HepG2 (cell line): ENCODE data around the gene MS4A6E. TPM values are rescaled to one million over a fixed set of nuclear protein-coding genes. Genes with fewer than 3 reads are reported as not detected.

Source experiments
- ATAC-seq: fragments of 200-7000 bp; cut with Tn5 transposase; 3 replicates; pipeline ENCODE4 v1.9.1; 2020; ENCODE audit warnings: mild to moderate bottlenecking, moderate library complexity
- BruUV-seq: library from RNA; stranded (reverse); fragments of 400-500 nt; replicated peaks from 2 replicates; lab custom pipeline; 2021; lab: Mats Ljungman, UMichigan
- CTCF ChIA-PET: fragments of 300-600 bp; formaldehyde crosslinking; extraction: SDS; loops from one replicate; lab custom pipeline; 2021; ENCODE audit warnings: low total read pairs, inconsistent platforms, low intra/inter-chr PET ratio; lab: Yijun Ruan, JAX
- POLR2A ChIA-PET: fragments of 350-600 bp; sonication (Branson Sonifier 250); formaldehyde crosslinking; loops from one replicate; lab custom pipeline; 2020; ENCODE audit warnings: antibody characterized with exemption, inconsistent platforms; lab: Yijun Ruan, JAX
- DNase-seq: peaks from one replicate; pipeline ENCODE4 v3.0.0-alpha.2; 2015; ENCODE audit warnings: low spot score
- FAIRE-seq: peaks from 3 replicates; lab custom pipeline; 2011; peaks lifted over from hg19 to GRCh38; lab: Jason Lieb, UNC
- H2AFZ ChIP-seq: one replicate; pipeline ENCODE4 v1.6.1; 2011; ENCODE audit warnings: low read length, inconsistent platforms
- H3K27ac ChIP-seq: fragments of 300-600 bp; 3 replicates; pipeline ENCODE4 v1.8.0; 2011; ENCODE audit warnings: mixed run types, mild to moderate bottlenecking, mixed read lengths, low read length, inconsistent platforms; ENCODE audit not compliant: insufficient read depth; ENCODE audit errors: extremely low read length
- H3K27me3 ChIP-seq, 2 experiments: fragments of 200-600 bp in 1 of 2; 2 replicates in 1 of 2; 3 replicates in 1 of 2; pipeline versions ENCODE4 v1.6.0 to v1.8.0; 2011; ENCODE audit warnings: low read length in 2 of 2, mild to moderate bottlenecking in 2 of 2, moderate library complexity in 2 of 2, inconsistent platforms in 1 of 2; ENCODE audit not compliant: insufficient read depth in 2 of 2, control insufficient read depth in 1 of 2
- H3K36me3 ChIP-seq, 2 experiments: fragments of 200-600 bp in 1 of 2; replicated peaks in 1 of 2; 2 replicates in 1 of 2; 3 replicates in 1 of 2; pipeline versions ENCODE4 v1.5.1 to v1.8.0; 2011; ENCODE audit warnings: low read length in 2 of 2, inconsistent platforms in 1 of 2; ENCODE audit not compliant: insufficient read depth in 2 of 2, control insufficient read depth in 1 of 2
- H3K4me1 ChIP-seq: 2 replicates; pipeline ENCODE4 v1.5.1; 2012; ENCODE audit warnings: low read length, inconsistent platforms; ENCODE audit not compliant: insufficient read depth
- H3K4me2 ChIP-seq: 2 replicates; pipeline ENCODE4 v1.6.0; 2011; ENCODE audit warnings: low read depth, low read length, inconsistent platforms
- H3K4me3 ChIP-seq, 3 experiments: fragments of 200-600 bp in 1 of 3; sonication (generic), shearing (Covaris generic) in 1 of 3; replicated peaks in 1 of 3; 2 replicates each; pipeline ENCODE4 v1.5.1; 2011 to 2016; ENCODE audit warnings: low read length in 3 of 3, inconsistent platforms in 2 of 3, low read depth in 2 of 3, mild to moderate bottlenecking in 2 of 3, control low read depth in 1 of 3, mixed read lengths in 1 of 3; ENCODE audit not compliant: insufficient read depth in 1 of 3
- H3K79me2 ChIP-seq: one replicate; pipeline ENCODE4 v1.6.1; 2011; ENCODE audit warnings: low read length, inconsistent platforms; ENCODE audit not compliant: insufficient read depth
- H3K9ac ChIP-seq: 2 replicates; pipeline ENCODE4 v1.6.0; 2011; ENCODE audit warnings: mild to moderate bottlenecking, low read depth, low read length, inconsistent platforms; ENCODE audit not compliant: insufficient read depth
- H3K9me3 ChIP-seq: 2 replicates; pipeline ENCODE4 v1.5.1; 2012; ENCODE audit warnings: mild to moderate bottlenecking, low read length
- H4K20me1 ChIP-seq: 2 replicates; pipeline ENCODE4 v1.6.0; 2011; ENCODE audit warnings: inconsistent platforms, mild to moderate bottlenecking, low read length, moderate library complexity; ENCODE audit not compliant: insufficient read depth
- BHLHE40 ChIP-seq: IDR thresholded peaks from 2 replicates; pipeline ENCODE4 v1.6.1; 2011; ENCODE audit warnings: low read length, improper control_type of control experiment
- IKZF1 ChIP-seq: fragments of 450-650 bp; IDR thresholded peaks from 2 replicates; pipeline ENCODE4 v1.7.1; 2016
- JARID2 ChIP-seq: sonication (generic); formaldehyde crosslinking; IDR thresholded peaks from 2 replicates; pipeline ENCODE4 v1.8.1; 2023; ENCODE audit warnings: missing genetic modification reagents, inconsistent platforms; ENCODE audit not compliant: insufficient replicate concordance
- JDP2 ChIP-seq: sonication (generic); formaldehyde crosslinking; IDR thresholded peaks from 2 replicates; pipeline ENCODE4 v1.8.1; 2022; ENCODE audit warnings: missing genetic modification reagents, borderline replicate concordance
- ZNF609 ChIP-seq: sonication (generic); formaldehyde crosslinking; IDR thresholded peaks from 2 replicates; pipeline ENCODE4 v1.4.0; 2020; ENCODE audit warnings: mild to moderate bottlenecking, missing genetic modification reagents, borderline replicate concordance
- ZNF740 ChIP-seq: sonication (generic); formaldehyde crosslinking; IDR thresholded peaks from 2 replicates; pipeline ENCODE4 v1.4.0; 2020; ENCODE audit warnings: missing genetic modification reagents
- WGBS: methylation state at CpG from one replicate; pipeline ENCODE4 v1.1.6; 2017; ENCODE audit warnings: low lambda C conversion rate; 5-methylcytosine and 5-hydroxymethylcytosine counted together
- in situ Hi-C: cut with HindIII; loops from 2 replicates; pipeline ENCODE4 v1.10.0; 2017; ENCODE audit warnings: low pct_unique_long_range_greater_than_20kb; ENCODE audit not compliant: extremely low pct_ligation_motif_present
- intact Hi-C: fragments of 100-400 bp; cut with micrococcal nuclease; formaldehyde crosslinking; loops from one replicate; pipeline ENCODE4 v1.10.0; 2022; ENCODE audit not compliant: unreplicated experiment
- polyA plus RNA-seq, 8 experiments: library from polyadenylated mRNA; depleted of rRNA in 3 of 8; stranded (reverse) in 7 of 8; unstranded in 1 of 8; fragments of >200 nt; fragmentation: Illumina TruSeq in 4 of 8; extraction: Trizol in 4 of 8; gene quantifications; 2 replicates each; pipeline versions ENCODE4 v1.2.1 to v1.2.3, GENCODE V29; 2011 to 2016; ENCODE audit warnings: low read depth in 4 of 8, missing spikeins in 1 of 8, mixed read lengths in 1 of 8; ENCODE audit not compliant: insufficient read depth in 1 of 8
- total RNA-seq, 5 experiments: library from RNA; depleted of rRNA; stranded (reverse); fragments of >200 nt; fragmentation: Illumina TruSeq; extraction: Trizol; gene quantifications; 2 replicates each; pipeline ENCODE4 v1.2.3, GENCODE V29; 2016; ENCODE audit warnings: low read depth in 1 of 5

MS4A6E gene
- total and polyA plus RNA-seq, 2 of the 13 experiments (the other 11 are each of a cell fraction or from before 2014, with no cell fraction given), result not detected

DNA sequence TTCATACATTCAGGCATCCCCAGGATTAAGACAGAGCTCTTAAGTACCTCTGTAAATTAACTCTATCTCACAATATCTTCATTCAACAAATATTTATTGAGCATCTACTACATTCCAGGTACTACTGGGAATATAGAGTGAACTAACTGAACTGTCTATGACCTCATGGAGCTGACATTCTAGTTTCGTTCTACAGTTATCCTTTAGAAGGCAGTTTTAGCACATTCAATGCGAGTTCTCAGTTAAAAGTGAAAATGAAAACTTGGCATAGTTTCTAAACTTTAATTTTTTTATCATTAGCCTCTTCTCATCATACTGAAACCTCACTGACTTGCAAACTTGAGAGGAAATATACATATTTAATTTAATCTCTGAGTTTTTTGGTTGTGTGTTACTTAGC, 10.7 kb upstream of the MS4A6E start:
- BruUV-seq, result no TSS peak
- in situ Hi-C loops (no loop called here), intact Hi-C loops (no loop called here)
- ATAC-seq, result no peak
- H3K36me3 ChIP-seq, result no peaks in the 10 kb centered on the region
- FAIRE-seq, result no peak
- H3K27me3 ChIP-seq, result no peaks in the 10 kb centered on the region
- no peak overlapping the region for H3K27ac ChIP-seq
- no peak overlapping the region for H2AFZ ChIP-seq
- WGBS, result 1% methylated on average over 2 of the region's 2 CpGs
- no peak overlapping the region for H3K4me3 ChIP-seq
- TF ChIP-seq ZNF740 (CRISPR knock-in tag) (no peak), ZNF609 (CRISPR knock-in tag) (no peak), BHLHE40 (no peak), JDP2 (CRISPR knock-in tag) (no peak), JARID2 (CRISPR knock-in tag) (no peak), IKZF1 (no peak)
- no peak for DNase-seq
- H3K4me1 ChIP-seq, result no peaks in the 10 kb centered on the region
- no peaks in the 10 kb centered on the region for H3K79me2 ChIP-seq
- ChIA-PET POLR2A (no interaction called here), CTCF (no interaction called here)
- no peaks in the 10 kb centered on the region for H4K20me1 ChIP-seq
- H3K9ac ChIP-seq, result no peak overlapping the region
- no peak overlapping the region for H3K4me2 ChIP-seq
- H3K9me3 ChIP-seq, result no peaks in the 10 kb centered on the region; the same call in 1 of the 2 replicates
